GM21423 (cell line): ENCODE measurements around the gene RMI1.

ENCODE experiments used
- ATAC-seq: cut with Tn5 transposase; IDR thresholded peaks from one replicate; pipeline ENCODE4 v1.9.1; 2021; ENCODE audit warnings: mild to moderate bottlenecking, moderate library complexity; ENCODE audit not compliant: unreplicated experiment

The RMI1 gene

GRCh38 chr9:83967073-83967472 is 13.5 kb upstream of the RMI1 start:
- ATAC-seq, result no peak

GRCh38 chr9:83969602-83970001 is 11.0 kb upstream of the RMI1 start:
- ATAC-seq, result no peak

- no peak for ATAC-seq
Measured at GRCh38 chr9:83971485-83971884, 9.1 kb upstream of the RMI1 start.

- no peak for ATAC-seq
Measured at GRCh38 chr9:83972286-83972685, 8.3 kb upstream of the RMI1 start.

GRCh38 chr9:83975300-83975699 is 5.3 kb upstream of the RMI1 start:
- ATAC-seq, result no peak

GRCh38 chr9:83976372-83976771 is 4.2 kb upstream of the RMI1 start:
- ATAC-seq, result no peak

GRCh38 chr9:83977196-83977595 is 3.4 kb upstream of the RMI1 start:
- ATAC-seq, result no peak

GRCh38 chr9:83978992-83979811 is 1.4 kb upstream of the RMI1 start:
- ATAC-seq, result peak; percentile 31

GRCh38 chr9:83979812-83980394 is 702 bp upstream of the RMI1 start, which contains the start of gene HNRNPK:
Gene HNRNPK, minus strand, starts transcription at chr9:83980215. Its CDS starts 1,963 bp downstream, at chr9:83978252.
- ATAC-seq, result peak; percentile 79

GRCh38 chr9:83981126-83981871 is 694 bp downstream of the RMI1 start:
- ATAC-seq, result no peak

GRCh38 chr9:83986195-83986594 is 5.6 kb downstream of the RMI1 start:
- no peak for ATAC-seq

- ATAC-seq, result no peak
Measured at GRCh38 chr9:83986765-83987401, 6.3 kb downstream of the RMI1 start.

GRCh38 chr9:83987402-83987791 is 6.8 kb downstream of the RMI1 start:
- ATAC-seq, result no peak

GRCh38 chr9:83988411-83988810 is 7.8 kb downstream of the RMI1 start:
- no peak for ATAC-seq

GRCh38 chr9:83991355-83991754 is 10.8 kb downstream of the RMI1 start:
- no peak for ATAC-seq

- ATAC-seq, result no peak
Measured at GRCh38 chr9:83992407-83992806, 11.8 kb downstream of the RMI1 start.

GRCh38 chr9:83992901-83993300 is 12.3 kb downstream of the RMI1 start:
- ATAC-seq, result no peak

- ATAC-seq, result no peak
Measured at GRCh38 chr9:83996126-83996525, 15.5 kb downstream of the RMI1 start.

GRCh38 chr9:83999141-83999918 is 18.7 kb downstream of the RMI1 start:
- ATAC-seq, result no peak

- no peak for ATAC-seq
Measured at GRCh38 chr9:84000186-84000585, 19.6 kb downstream of the RMI1 start.

GRCh38 chr9:84001621-84002020 is 21.0 kb downstream of the RMI1 start:
- no peak for ATAC-seq
